ENCODE data around the gene ATP5IF1.

The ATP5IF1 gene

GRCh38 chr1:28265577-28265976 is 29.7 kb downstream of the ATP5IF1 start:
- DNase-seq (ENCODE audit: low read depth): no peak

GRCh38 chr1:28266920-28267322 is 31.0 kb downstream of the ATP5IF1 start:
- no peak for DNase-seq (ENCODE audit: low read depth)

GRCh38 chr1:28267633-28268032 is 31.7 kb downstream of the ATP5IF1 start:
- no peak for DNase-seq (ENCODE audit: low read depth)

- DNase-seq (ENCODE audit: low read depth): no peak
These were observed 33.6 kb downstream of the ATP5IF1 start for GRCh38 chr1:28269529-28269928.

- no peak for DNase-seq (ENCODE audit: low read depth)
These were observed 36.4 kb downstream of the ATP5IF1 start for GRCh38 chr1:28272215-28272852.

GRCh38 chr1:28273216-28273860 is 37.4 kb downstream of the ATP5IF1 start:
- DNase-seq (ENCODE audit: low read depth): no peak

GRCh38 chr1:28278763-28279162 is 42.8 kb downstream of the ATP5IF1 start:
- DNase-seq (ENCODE audit: low read depth): no peak

GRCh38 chr1:28279721-28280120 is 43.8 kb downstream of the ATP5IF1 start:
- DNase-seq (ENCODE audit: low read depth): no peak

- DNase-seq (ENCODE audit: low read depth): no peak
These were observed 44.6 kb downstream of the ATP5IF1 start for GRCh38 chr1:28280501-28280900.

GRCh38 chr1:28280977-28281381 is 45.1 kb downstream of the ATP5IF1 start:
- DNase-seq (ENCODE audit: low read depth): no peak

- DNase-seq (ENCODE audit: low read depth): no peak
These were observed 45.9 kb downstream of the ATP5IF1 start for GRCh38 chr1:28281608-28282425.

GRCh38 chr1:28282426-28283407 is 46.8 kb downstream of the ATP5IF1 start:
- DNase-seq (ENCODE audit: low read depth): no peak

- DNase-seq (ENCODE audit: low read depth): no peak
These were observed 50.2 kb downstream of the ATP5IF1 start for GRCh38 chr1:28286111-28286510.

All from CMK (cell line).